Embryonic facial prominence (tissue), 1 donor: ENCODE data around the gene PLCL1.
A peak's percentile ranks its signal among the peaks of the same experiment; 100 is the strongest.

Experiments used
- DNase-seq: peaks from one replicate; pipeline ENCODE4 v3.0.0-alpha.2; 2016; ENCODE audit errors: extremely low spot score

PLCL1 gene

GRCh38 chr2:197885587-197885986 lies 81.2 kb downstream of the PLCL1 start:
- no peak for DNase-seq

GRCh38 chr2:197888321-197888720 lies 83.9 kb downstream of the PLCL1 start:
- no peak for DNase-seq

GRCh38 chr2:197889041-197889440 lies 84.6 kb downstream of the PLCL1 start:
- DNase-seq, result no peak

- DNase-seq, result no peak
These were observed 85.8 kb downstream of the PLCL1 start for GRCh38 chr2:197890168-197890567.

- no peak for DNase-seq
These were observed 87.6 kb downstream of the PLCL1 start for GRCh38 chr2:197891897-197892442.

GRCh38 chr2:197893403-197894177 lies 89.2 kb downstream of the PLCL1 start:
- no peak for DNase-seq

GRCh38 chr2:197894751-197895274 lies 90.4 kb downstream of the PLCL1 start:
- DNase-seq, result no peak

- no peak for DNase-seq
These were observed 93.7 kb downstream of the PLCL1 start for GRCh38 chr2:197897960-197898678.

GRCh38 chr2:197904446-197904845 lies 100.1 kb downstream of the PLCL1 start:
- DNase-seq, result no peak

- DNase-seq, result no peak
These were observed 103.8 kb downstream of the PLCL1 start for GRCh38 chr2:197908156-197908555.

GRCh38 chr2:197908990-197909776 lies 104.8 kb downstream of the PLCL1 start:
- DNase-seq, result peak; percentile 66

GRCh38 chr2:197911667-197912066 lies 107.3 kb downstream of the PLCL1 start:
- DNase-seq, result no peak

GRCh38 chr2:197913084-197913483 lies 108.7 kb downstream of the PLCL1 start:
- no peak for DNase-seq

GRCh38 chr2:197914778-197915177 lies 110.4 kb downstream of the PLCL1 start:
- no peak for DNase-seq

- no peak for DNase-seq
These were observed 111.3 kb downstream of the PLCL1 start for GRCh38 chr2:197915548-197916265.

GRCh38 chr2:197919487-197919886 lies 115.1 kb downstream of the PLCL1 start:
- DNase-seq, result no peak

GRCh38 chr2:197920088-197920487 lies 115.7 kb downstream of the PLCL1 start:
- no peak for DNase-seq

GRCh38 chr2:197920592-197921201 lies 116.3 kb downstream of the PLCL1 start:
- no peak for DNase-seq

GRCh38 chr2:197924483-197924882 lies 120.1 kb downstream of the PLCL1 start:
- DNase-seq, result no peak

- DNase-seq, result no peak
These were observed 120.8 kb downstream of the PLCL1 start for GRCh38 chr2:197925204-197925603.

GRCh38 chr2:197925976-197926375 lies 121.6 kb downstream of the PLCL1 start:
- DNase-seq, result no peak
